Liver (tissue), 9 donors: ENCODE measurements around the gene QPCTL. TPM values are rescaled to one million over a fixed set of nuclear protein-coding genes. Genes with fewer than 3 reads are reported as not detected.

Experiments
- DNase-seq: peaks from one replicate; pipeline ENCODE4 v3.0.0-alpha.2; 2017; ENCODE audit warnings: low spot score
- H3K27ac ChIP-seq, 2 donors: one replicate each; pipeline ENCODE4 v1.7.0; 2013; ENCODE audit warnings: inconsistent platforms in 2 of 2, low read length in 2 of 2, control low read depth in 1 of 2, low read depth in 1 of 2, mild to moderate bottlenecking in 1 of 2
- H3K27me3 ChIP-seq, 4 donors: one replicate each; pipeline versions ENCODE4 v1.6.1 to v1.7.0; 2013; ENCODE audit warnings: low read length in 3 of 4, inconsistent platforms in 1 of 4, mild to moderate bottlenecking in 1 of 4, moderate library complexity in 1 of 4; ENCODE audit not compliant: control insufficient read depth in 4 of 4, insufficient read depth in 4 of 4
- H3K36me3 ChIP-seq, 4 donors: one replicate each; pipeline versions ENCODE4 v1.6.1 to v1.7.0; 2013; ENCODE audit warnings: low read length in 3 of 4, mild to moderate bottlenecking in 3 of 4, low read depth in 1 of 4, moderate library complexity in 1 of 4; ENCODE audit not compliant: control insufficient read depth in 4 of 4, insufficient read depth in 3 of 4
- H3K4me1 ChIP-seq, 4 donors: one replicate each; pipeline versions ENCODE4 v1.6.1 to v1.7.0; 2013; ENCODE audit warnings: low read length in 3 of 4, mild to moderate bottlenecking in 3 of 4, moderate library complexity in 1 of 4; ENCODE audit not compliant: control insufficient read depth in 4 of 4, insufficient read depth in 4 of 4
- H3K4me3 ChIP-seq, 3 donors: one replicate each; pipeline versions ENCODE4 v1.6.1 to v1.7.0; 2013; ENCODE audit warnings: low read length in 3 of 3, control low read depth in 1 of 3, low read depth in 1 of 3, mild to moderate bottlenecking in 1 of 3
- H3K9ac ChIP-seq, 2 donors: one replicate each; pipeline ENCODE4 v1.7.0; 2013; ENCODE audit warnings: low read length in 2 of 2, mild to moderate bottlenecking in 2 of 2, moderate library complexity in 2 of 2, control low read depth in 1 of 2, low read depth in 1 of 2
- H3K9me3 ChIP-seq, 4 donors: one replicate each; pipeline versions ENCODE4 v1.6.1 to v1.7.0; 2013; ENCODE audit warnings: low read length in 3 of 4; ENCODE audit not compliant: control insufficient read depth in 4 of 4
- ATF3 ChIP-seq: IDR thresholded peaks from 2 replicates; pipeline ENCODE4 v1.6.1; 2016; ENCODE audit warnings: antibody characterized with exemption
- CTCF ChIP-seq: fragments of 150-350 bp; IDR thresholded peaks from 2 replicates; pipeline ENCODE4 v1.5.1; 2017; ENCODE audit warnings: improper control_type of control experiment, low read depth, low read length; ENCODE audit not compliant: missing input control
- EGR1 ChIP-seq, 2 donors: IDR thresholded peaks; 2 replicates each; pipeline ENCODE4 v1.6.1; 2016 to 2018; ENCODE audit warnings: antibody characterized with exemption in 2 of 2, low read depth in 2 of 2
- FOXA1 ChIP-seq: IDR thresholded peaks from 2 replicates; pipeline ENCODE4 v1.6.1; 2016; ENCODE audit warnings: antibody characterized with exemption
- FOXA2 ChIP-seq: IDR thresholded peaks from 2 replicates; pipeline ENCODE4 v1.6.1; 2016; ENCODE audit warnings: antibody characterized with exemption
- GABPA ChIP-seq, 2 donors: IDR thresholded peaks in 1 of 2; conservative IDR thresholded peaks in 1 of 2; 2 replicates each; pipeline ENCODE4 v1.6.1; 2016; ENCODE audit warnings: antibody characterized with exemption in 2 of 2, mild to moderate bottlenecking in 1 of 2, moderate library complexity in 1 of 2
- HNF4A ChIP-seq, 2 donors: conservative IDR thresholded peaks; 2 replicates each; pipeline ENCODE4 v1.6.1; 2016; ENCODE audit warnings: antibody characterized with exemption in 2 of 2, mild to moderate bottlenecking in 2 of 2
- HNF4G ChIP-seq: IDR thresholded peaks from 2 replicates; pipeline ENCODE4 v1.6.1; 2016; ENCODE audit warnings: antibody characterized with exemption
- JUND ChIP-seq, 2 donors: IDR thresholded peaks; 2 replicates each; pipeline ENCODE4 v1.6.1; 2016; ENCODE audit warnings: antibody characterized with exemption in 2 of 2
- MAX ChIP-seq: IDR thresholded peaks from 2 replicates; pipeline ENCODE4 v1.6.1; 2016; ENCODE audit warnings: antibody characterized with exemption
- NR2F2 ChIP-seq: IDR thresholded peaks from 2 replicates; pipeline ENCODE4 v1.6.1; 2016; ENCODE audit warnings: antibody characterized with exemption
- RAD21 ChIP-seq, 2 donors: IDR thresholded peaks; 2 replicates each; pipeline ENCODE4 v1.6.1; 2016; ENCODE audit warnings: antibody characterized with exemption in 2 of 2, mild to moderate bottlenecking in 2 of 2
- REST ChIP-seq: IDR thresholded peaks from 2 replicates; pipeline ENCODE4 v1.6.1; 2016; ENCODE audit warnings: antibody characterized with exemption, mild to moderate bottlenecking
- TAF1 ChIP-seq: conservative IDR thresholded peaks from 2 replicates; pipeline ENCODE4 v1.6.1; 2016; ENCODE audit warnings: antibody characterized with exemption, mild to moderate bottlenecking
- ZBTB33 ChIP-seq: IDR thresholded peaks from 2 replicates; pipeline ENCODE4 v1.6.1; 2016; ENCODE audit warnings: antibody characterized with exemption
- WGBS: extraction: QIAGEN DNeasy Blood & Tissue Kit; methylation state at CpG from one replicate; pipeline ENCODE4 v1.1.7; 2013; 5-methylcytosine and 5-hydroxymethylcytosine counted together
- polyA plus RNA-seq, 2 donors: library from polyadenylated mRNA; stranded (reverse) in 1 of 2; unstranded in 1 of 2; fragments of 200-250 nt in 1 of 2; fragments of >200 nt in 1 of 2; fragmentation: Nextera tagmentation in 1 of 2; extraction: Ambion mirVana in 1 of 2; gene quantifications; one replicate each; pipeline versions ENCODE4 v1.2.1 to v1.2.3, GENCODE V29; 2013 to 2015
- total RNA-seq, 2 donors: library from RNA; depleted of rRNA; stranded (reverse); fragments of >200 nt; gene quantifications; one replicate each; pipeline ENCODE4 v1.2.3, GENCODE V29; 2014
- donor health status: healthy.
- donor health status: healthy.
- donor health status: healthy.
- donor health status: healthy.
- donor health status: healthy.

The QPCTL gene
- total and polyA plus RNA-seq, 4 donors, result 2.9 to 6.1 (median 4.1) TPM

- Histone ChIP-seq H3K36me3 (no peaks in the 10 kb centered on the region), H3K9ac (no peak overlapping the region), H3K4me1 (peaks cover 0 to 14% (median 4%) of the 10 kb centered on the region in 4 donors), H3K27me3 (peaks cover 0 to 8% (median 3%) of the 10 kb centered on the region in 4 donors), H3K4me3 (peak overlapping the region in 1 of 3 donors; percentile 0), H3K27ac (no peak overlapping the region), H3K9me3 (no peaks in the 10 kb centered on the region)
- no peak for DNase-seq
- no peak for TF ChIP-seq REST
- no peak for TF ChIP-seq JUND (IDR thresholded peaks at IDR 0.05)
- TF ChIP-seq ATF3, result no peak
- no peak for TF ChIP-seq HNF4A (conservative IDR thresholded peaks at IDR 0.05)
- no peak for TF ChIP-seq FOXA1
- no peak for TF ChIP-seq ZBTB33
- no peak for TF ChIP-seq RAD21 (IDR thresholded peaks at IDR 0.05)
- TF ChIP-seq NR2F2, result no peak
- TF ChIP-seq FOXA2, result no peak
- TF ChIP-seq GABPA (IDR thresholded peaks at IDR 0.05 in 1 of 2, conservative IDR thresholded peaks at IDR 0.05 in 1 of 2), result no peak
- TF ChIP-seq EGR1 (IDR thresholded peaks at IDR 0.05; ENCODE audit: low read depth in 2 of 2), result no peak
- TF ChIP-seq MAX, result no peak
- no peak for TF ChIP-seq TAF1
- 2% methylated on average over 19 of the region's 19 CpGs for WGBS
Observed at GRCh38 chr19:45668342-45668871, 24.1 kb upstream of the QPCTL start.

- Histone ChIP-seq H3K9me3 (no peaks in the 10 kb centered on the region), H3K36me3 (no peaks in the 10 kb centered on the region), H3K9ac (no peak overlapping the region), H3K27me3 (peaks cover 0 to 8% (median 2%) of the 10 kb centered on the region in 4 donors), H3K4me1 (peaks cover 0 to 14% (median 4%) of the 10 kb centered on the region in 4 donors), H3K4me3 (no peak overlapping the region), H3K27ac (no peak overlapping the region)
- DNase-seq, result peak; percentile 79
- WGBS, result 14% methylated on average over 42 of the region's 42 CpGs
- no peak for TF ChIP-seq HNF4A (conservative IDR thresholded peaks at IDR 0.05)
- no peak for TF ChIP-seq GABPA (IDR thresholded peaks at IDR 0.05 in 1 of 2, conservative IDR thresholded peaks at IDR 0.05 in 1 of 2)
- no peak for TF ChIP-seq HNF4G
- no peak for TF ChIP-seq RAD21 (IDR thresholded peaks at IDR 0.05)
- no peak for TF ChIP-seq FOXA2
- TF ChIP-seq ATF3, result no peak
- TF ChIP-seq CTCF, result no peak
- no peak for TF ChIP-seq ZBTB33
- TF ChIP-seq REST, result no peak
- no peak for TF ChIP-seq TAF1
Observed at GRCh38 chr19:45670670-45671453, 21.6 kb upstream of the QPCTL start.
